ENCODE results near the gene SYTL2.

GRCh38 chr11:85847436-85847835 is 36.5 kb upstream of the SYTL2 start:
- TF ChIP-seq CTCF (IDR thresholded peaks at IDR 0.05; ENCODE audit: poor library complexity, severe bottlenecking) (no peak), POLR2AphosphoS5 (IDR thresholded peaks at IDR 0.05) (no peak), MXI1 (conservative IDR thresholded peaks at IDR 0.05; ENCODE audit: poor library complexity, severe bottlenecking) (no peak), EZH2 (IDR thresholded peaks at IDR 0.05; ENCODE audit: borderline replicate concordance, insufficient read depth, low read length, poor library complexity, severe bottlenecking) (no peak), RAD21 (conservative IDR thresholded peaks at IDR 0.05) (no peak), TAF1 (IDR thresholded peaks at IDR 0.05; ENCODE audit: low read depth) (no peak), EP300 (conservative IDR thresholded peaks at IDR 0.05; ENCODE audit: poor library complexity, severe bottlenecking) (no peak)
- TF ChIP-seq, protein P1, sequence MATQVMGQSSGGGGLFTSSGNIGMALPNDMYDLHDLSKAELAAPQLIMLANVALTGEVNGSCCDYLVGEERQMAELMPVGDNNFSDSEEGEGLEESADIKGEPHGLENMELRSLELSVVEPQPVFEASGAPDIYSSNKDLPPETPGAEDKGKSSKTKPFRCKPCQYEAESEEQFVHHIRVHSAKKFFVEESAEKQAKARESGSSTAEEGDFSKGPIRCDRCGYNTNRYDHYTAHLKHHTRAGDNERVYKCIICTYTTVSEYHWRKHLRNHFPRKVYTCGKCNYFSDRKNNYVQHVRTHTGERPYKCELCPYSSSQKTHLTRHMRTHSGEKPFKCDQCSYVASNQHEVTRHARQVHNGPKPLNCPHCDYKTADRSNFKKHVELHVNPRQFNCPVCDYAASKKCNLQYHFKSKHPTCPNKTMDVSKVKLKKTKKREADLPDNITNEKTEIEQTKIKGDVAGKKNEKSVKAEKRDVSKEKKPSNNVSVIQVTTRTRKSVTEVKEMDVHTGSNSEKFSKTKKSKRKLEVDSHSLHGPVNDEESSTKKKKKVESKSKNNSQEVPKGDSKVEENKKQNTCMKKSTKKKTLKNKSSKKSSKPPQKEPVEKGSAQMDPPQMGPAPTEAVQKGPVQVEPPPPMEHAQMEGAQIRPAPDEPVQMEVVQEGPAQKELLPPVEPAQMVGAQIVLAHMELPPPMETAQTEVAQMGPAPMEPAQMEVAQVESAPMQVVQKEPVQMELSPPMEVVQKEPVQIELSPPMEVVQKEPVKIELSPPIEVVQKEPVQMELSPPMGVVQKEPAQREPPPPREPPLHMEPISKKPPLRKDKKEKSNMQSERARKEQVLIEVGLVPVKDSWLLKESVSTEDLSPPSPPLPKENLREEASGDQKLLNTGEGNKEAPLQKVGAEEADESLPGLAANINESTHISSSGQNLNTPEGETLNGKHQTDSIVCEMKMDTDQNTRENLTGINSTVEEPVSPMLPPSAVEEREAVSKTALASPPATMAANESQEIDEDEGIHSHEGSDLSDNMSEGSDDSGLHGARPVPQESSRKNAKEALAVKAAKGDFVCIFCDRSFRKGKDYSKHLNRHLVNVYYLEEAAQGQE (IDR thresholded peaks at IDR 0.05; ENCODE audit: borderline replicate concordance) = no peak

Data from neural cell (in vitro differentiated cells).